GM12878 (cell line): ENCODE results near the gene DMKN.

Experiments
- ATF2 ChIP-seq: IDR thresholded peaks from 2 replicates; pipeline ENCODE4 v1.6.1; 2012; ENCODE audit warnings: low read length, inconsistent platforms
- BHLHE40 ChIP-seq, 2 experiments: fragments of 450-650 bp in 1 of 2; IDR thresholded peaks; 2 replicates each; pipeline ENCODE4 v1.6.1; 2011 to 2017; ENCODE audit warnings: low read depth in 2 of 2, borderline replicate concordance in 1 of 2, improper control_type of control experiment in 1 of 2, low read length in 1 of 2, mild to moderate bottlenecking in 1 of 2
- CTCF ChIP-seq, 3 experiments: IDR thresholded peaks in 2 of 3; conservative IDR thresholded peaks in 1 of 3; 2 replicates each; pipeline ENCODE4 v1.5.1; 2011; ENCODE audit warnings: low read depth in 3 of 3, low read length in 3 of 3, mild to moderate bottlenecking in 3 of 3, control low read depth in 2 of 3, moderate library complexity in 2 of 3, inconsistent platforms in 1 of 3, mixed read lengths in 1 of 3; ENCODE audit not compliant: control insufficient read depth in 2 of 3, insufficient read depth in 1 of 3; ENCODE audit errors: extremely low read depth in 1 of 3
- EZH2 ChIP-seq: IDR thresholded peaks from 2 replicates; pipeline ENCODE4 v1.6.1; 2012; ENCODE audit warnings: low read depth, mild to moderate bottlenecking, control low read depth, inconsistent platforms, low read length, borderline replicate concordance; ENCODE audit not compliant: control insufficient read depth
- POLR2AphosphoS5 ChIP-seq: IDR thresholded peaks from 2 replicates; pipeline ENCODE4 v1.6.1; 2011; ENCODE audit warnings: mild to moderate bottlenecking, low read length, inconsistent platforms
- STAT3 ChIP-seq: IDR thresholded peaks from 2 replicates; pipeline ENCODE4 v1.6.1; 2011; ENCODE audit warnings: low read depth, low read length, improper control_type of control experiment
- SUPT20H ChIP-seq: IDR thresholded peaks from 2 replicates; pipeline ENCODE4 v1.6.1; 2011; ENCODE audit warnings: low read depth, mild to moderate bottlenecking, low read length, moderate library complexity, borderline replicate concordance; ENCODE audit not compliant: control insufficient read depth
- TF ChIP-seq, protein P1 (sequence below): IDR thresholded peaks from 2 replicates; pipeline ENCODE4 v1.6.1; 2011; ENCODE audit warnings: borderline replicate concordance, low read depth, mild to moderate bottlenecking, moderate library complexity, mixed read lengths, low read length; ENCODE audit not compliant: insufficient read depth; ENCODE audit errors: extremely low read length
- TF ChIP-seq, protein P2 (sequence below): IDR thresholded peaks from 2 replicates; pipeline ENCODE4 v1.6.1; 2012; ENCODE audit warnings: mild to moderate bottlenecking, low read depth, low read length

DNA sequence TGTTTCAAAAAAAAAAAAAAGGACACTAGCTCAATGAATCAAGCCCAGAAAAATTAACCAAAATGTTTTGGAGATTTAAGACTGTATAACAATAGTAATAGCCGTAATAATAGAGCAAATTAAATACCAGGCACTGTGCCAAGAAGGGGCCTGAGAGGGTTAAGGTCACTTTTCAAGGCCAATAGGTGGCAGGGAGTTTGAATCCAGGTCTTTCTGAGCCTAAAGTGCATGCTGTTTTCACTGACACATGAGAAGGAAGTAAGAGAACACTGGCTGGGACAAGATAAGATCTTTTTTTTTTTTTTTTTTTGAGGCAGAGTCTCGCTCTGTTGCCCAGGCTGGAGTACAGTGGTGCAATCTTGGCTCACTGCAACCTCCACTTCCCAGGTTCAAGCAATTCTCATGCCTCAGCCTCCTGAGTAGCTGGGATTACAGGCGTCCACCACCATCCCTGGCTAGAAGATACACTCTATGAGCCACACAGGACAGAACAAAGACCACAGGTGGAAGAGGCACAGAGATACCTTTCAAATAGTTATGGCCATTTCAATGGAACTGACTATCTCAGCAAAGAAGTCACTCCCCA lies 57.7 kb downstream of the DMKN start:
- TF ChIP-seq BHLHE40 (IDR thresholded peaks at IDR 0.05; ENCODE audit: borderline replicate concordance in 1 of 2, low read depth in 2 of 2, low read length in 1 of 2) (no peak), STAT3 (no peak), POLR2AphosphoS5 (no peak), EZH2 (no peak), CTCF (IDR thresholded peaks at IDR 0.05 in 2 of 3, conservative IDR thresholded peaks at IDR 0.05 in 1 of 3; ENCODE audit: control insufficient read depth in 2 of 3, extremely low read depth in 1 of 3, insufficient read depth in 1 of 3, low read depth in 3 of 3, low read length in 3 of 3) (no peak), SUPT20H (no peak), ATF2 (no peak)
- TF ChIP-seq, protein P1, sequence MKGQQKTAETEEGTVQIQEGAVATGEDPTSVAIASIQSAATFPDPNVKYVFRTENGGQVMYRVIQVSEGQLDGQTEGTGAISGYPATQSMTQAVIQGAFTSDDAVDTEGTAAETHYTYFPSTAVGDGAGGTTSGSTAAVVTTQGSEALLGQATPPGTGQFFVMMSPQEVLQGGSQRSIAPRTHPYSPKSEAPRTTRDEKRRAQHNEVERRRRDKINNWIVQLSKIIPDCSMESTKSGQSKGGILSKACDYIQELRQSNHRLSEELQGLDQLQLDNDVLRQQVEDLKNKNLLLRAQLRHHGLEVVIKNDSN: no peak
- TF ChIP-seq, protein P2, sequence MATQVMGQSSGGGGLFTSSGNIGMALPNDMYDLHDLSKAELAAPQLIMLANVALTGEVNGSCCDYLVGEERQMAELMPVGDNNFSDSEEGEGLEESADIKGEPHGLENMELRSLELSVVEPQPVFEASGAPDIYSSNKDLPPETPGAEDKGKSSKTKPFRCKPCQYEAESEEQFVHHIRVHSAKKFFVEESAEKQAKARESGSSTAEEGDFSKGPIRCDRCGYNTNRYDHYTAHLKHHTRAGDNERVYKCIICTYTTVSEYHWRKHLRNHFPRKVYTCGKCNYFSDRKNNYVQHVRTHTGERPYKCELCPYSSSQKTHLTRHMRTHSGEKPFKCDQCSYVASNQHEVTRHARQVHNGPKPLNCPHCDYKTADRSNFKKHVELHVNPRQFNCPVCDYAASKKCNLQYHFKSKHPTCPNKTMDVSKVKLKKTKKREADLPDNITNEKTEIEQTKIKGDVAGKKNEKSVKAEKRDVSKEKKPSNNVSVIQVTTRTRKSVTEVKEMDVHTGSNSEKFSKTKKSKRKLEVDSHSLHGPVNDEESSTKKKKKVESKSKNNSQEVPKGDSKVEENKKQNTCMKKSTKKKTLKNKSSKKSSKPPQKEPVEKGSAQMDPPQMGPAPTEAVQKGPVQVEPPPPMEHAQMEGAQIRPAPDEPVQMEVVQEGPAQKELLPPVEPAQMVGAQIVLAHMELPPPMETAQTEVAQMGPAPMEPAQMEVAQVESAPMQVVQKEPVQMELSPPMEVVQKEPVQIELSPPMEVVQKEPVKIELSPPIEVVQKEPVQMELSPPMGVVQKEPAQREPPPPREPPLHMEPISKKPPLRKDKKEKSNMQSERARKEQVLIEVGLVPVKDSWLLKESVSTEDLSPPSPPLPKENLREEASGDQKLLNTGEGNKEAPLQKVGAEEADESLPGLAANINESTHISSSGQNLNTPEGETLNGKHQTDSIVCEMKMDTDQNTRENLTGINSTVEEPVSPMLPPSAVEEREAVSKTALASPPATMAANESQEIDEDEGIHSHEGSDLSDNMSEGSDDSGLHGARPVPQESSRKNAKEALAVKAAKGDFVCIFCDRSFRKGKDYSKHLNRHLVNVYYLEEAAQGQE: no peak
